ENCODE data around the gene AGAP1.

GRCh38 chr2:235964787-235965390 is 471.0 kb downstream of the AGAP1 start:
- TF ChIP-seq CTCF (IDR thresholded peaks at IDR 0.05; ENCODE audit: low read depth, low read length, missing input control) (no peak), GABPA (IDR thresholded peaks at IDR 0.05 in 1 of 2, conservative IDR thresholded peaks at IDR 0.05 in 1 of 2) (no peak), YY1 (IDR thresholded peaks at IDR 0.05) (no peak), MAX (IDR thresholded peaks at IDR 0.05) (no peak), SP1 (IDR thresholded peaks at IDR 0.05) (no peak)

Data from liver (tissue), 3 donors.